AG04449 (cell line): ENCODE data around the gene RIT2.

Source experiments
- CTCF ChIA-PET: fragments of 350-600 bp; formaldehyde crosslinking; extraction: SDS; loops from one replicate; lab custom pipeline; 2021; ENCODE audit warnings: antibody characterized with exemption; lab: Yijun Ruan, JAX
- POLR2A ChIA-PET: fragments of 400-600, 350-600 bp; formaldehyde crosslinking; extraction: SDS; loops from one replicate; lab custom pipeline; 2020; ENCODE audit warnings: antibody characterized with exemption, inconsistent platforms; lab: Yijun Ruan, JAX
- DNase-seq: peaks from one replicate; pipeline ENCODE4 v3.0.0-alpha.2; 2010; ENCODE audit warnings: low read depth, low spot score
- H3K4me3 ChIP-seq: 2 replicates; pipeline ENCODE4 v1.5.1; 2011; ENCODE audit warnings: low read depth, mild to moderate bottlenecking, control low read depth, low read length
- CTCF ChIP-seq: IDR thresholded peaks from one replicate; pipeline ENCODE4 v1.5.1; 2011; ENCODE audit warnings: mild to moderate bottlenecking, moderate library complexity, low read length, control low read depth, inconsistent platforms; ENCODE audit not compliant: insufficient read depth; ENCODE audit errors: missing control alignments

The RIT2 gene

GRCh38 chr18:43129946-43130524 is 14.6 kb upstream of the RIT2 start:
- DNase-seq: no peak
- POLR2A ChIA-PET: no interaction called here
- TF ChIP-seq CTCF: no peak
- peak overlapping the region; percentile 39 for H3K4me3 ChIP-seq
- CTCF ChIA-PET: no interaction called here

- DNase-seq: no peak
- no peak overlapping the region for H3K4me3 ChIP-seq
- ChIA-PET POLR2A (no interaction called here), CTCF (no interaction called here)
- no peak for TF ChIP-seq CTCF
Measured at GRCh38 chr18:43125471-43125870, 10.0 kb upstream of the RIT2 start.

- no peak for DNase-seq
Measured at GRCh38 chr18:43122955-43123354, 7.5 kb upstream of the RIT2 start.

GRCh38 chr18:43116699-43117294 is 1.3 kb upstream of the RIT2 start:
- DNase-seq: no peak
- ChIA-PET POLR2A (no interaction called here), CTCF (interaction anchor here (1.3 kb wide), 1 partner anchor 521 kb away, joined by 3 read pairs; no protein-coding TSS in a partner anchor)
- no peak overlapping the region for H3K4me3 ChIP-seq
- TF ChIP-seq CTCF: no peak

More at GRCh38 chr18:43122955-43123354, 7.5 kb upstream of the RIT2 start:
- no peak overlapping the region for H3K4me3 ChIP-seq
- POLR2A ChIA-PET: no interaction called here
- CTCF ChIA-PET: no interaction called here
- no peak for TF ChIP-seq CTCF

- CTCF ChIA-PET: no interaction called here
- TF ChIP-seq CTCF: no peak
- H3K4me3 ChIP-seq: no peak overlapping the region
- DNase-seq: no peak
- POLR2A ChIA-PET: no interaction called here
Measured at GRCh38 chr18:43113220-43113895, 2.1 kb downstream of the RIT2 start.

GRCh38 chr18:43108882-43109281 is 6.6 kb downstream of the RIT2 start:
- no peak overlapping the region for H3K4me3 ChIP-seq
- no peak for TF ChIP-seq CTCF
- DNase-seq: no peak
- POLR2A ChIA-PET: no interaction called here
- CTCF ChIA-PET: no interaction called here
